Osteoblast (primary cell): ENCODE data around the gene SOCS4. TPM values are rescaled to one million over a fixed set of nuclear protein-coding genes. Genes with fewer than 3 reads are reported as not detected.
A peak's percentile ranks its signal among the peaks of the same experiment; 100 is the strongest.

ENCODE experiments used
- DNase-seq: peaks from one replicate; pipeline ENCODE4 v3.0.0; 2011; ENCODE audit warnings: low spot score, mixed read lengths; ENCODE audit not compliant: insufficient read length; ENCODE audit errors: missing footprints
- H2AFZ ChIP-seq: 2 replicates; pipeline ENCODE4 v1.6.0; 2011; ENCODE audit warnings: mild to moderate bottlenecking, low read length
- H3K27ac ChIP-seq: 2 replicates; pipeline ENCODE4 v1.5.1; 2011; ENCODE audit warnings: mild to moderate bottlenecking, low read depth, low read length, moderate library complexity
- H3K27me3 ChIP-seq: 2 replicates; pipeline ENCODE4 v1.6.0; 2012; ENCODE audit warnings: mild to moderate bottlenecking, control low read depth, inconsistent platforms, low read length, moderate library complexity; ENCODE audit not compliant: insufficient read depth
- H3K36me3 ChIP-seq: 2 replicates; pipeline ENCODE4 v1.5.1; 2011; ENCODE audit warnings: mild to moderate bottlenecking, low read length, control low read depth, moderate library complexity; ENCODE audit not compliant: insufficient read depth
- H3K4me1 ChIP-seq: 2 replicates; pipeline ENCODE4 v1.5.1; 2011; ENCODE audit warnings: mild to moderate bottlenecking, low read length, control low read depth, moderate library complexity; ENCODE audit not compliant: insufficient read depth
- H3K4me2 ChIP-seq: 2 replicates; pipeline ENCODE4 v1.6.0; 2011; ENCODE audit warnings: mild to moderate bottlenecking, low read length; ENCODE audit not compliant: insufficient read depth
- H3K4me3 ChIP-seq: fragments of 200-600 bp; sonication (generic); 3 replicates; pipeline ENCODE4 v1.5.1; 2012; ENCODE audit warnings: mild to moderate bottlenecking, low read length, inconsistent platforms; ENCODE audit not compliant: insufficient read depth
- H3K79me2 ChIP-seq: 2 replicates; pipeline ENCODE4 v1.6.0; 2012; ENCODE audit warnings: mild to moderate bottlenecking, low read length, control low read depth, inconsistent platforms; ENCODE audit not compliant: insufficient read depth
- H3K9me3 ChIP-seq: 2 replicates; pipeline ENCODE4 v1.5.1; 2011; ENCODE audit warnings: low read depth, low read length, control low read depth
- H4K20me1 ChIP-seq: 2 replicates; pipeline ENCODE4 v1.6.0; 2012; ENCODE audit warnings: mild to moderate bottlenecking, low read length, control low read depth; ENCODE audit not compliant: insufficient read depth
- CTCF ChIP-seq: IDR thresholded peaks from 2 replicates; pipeline ENCODE4 v1.5.1; 2011; ENCODE audit warnings: mild to moderate bottlenecking, low read depth, low read length, moderate library complexity; ENCODE audit errors: extremely low read depth
- total RNA-seq: library from RNA; depleted of rRNA; stranded (reverse); fragments of >200 nt; gene quantifications from 2 replicates; pipeline ENCODE4 v1.2.3, GENCODE V29; 2012

Gene SOCS4
- total RNA-seq, 1 donor = 15.6 TPM

GRCh38 chr14:55048900-55049436 lies 21.9 kb downstream of the SOCS4 start:
- Histone ChIP-seq H4K20me1 (peaks cover 11% of the 10 kb centered on the region), H3K36me3 (peaks cover 9% of the 10 kb centered on the region), H3K27ac (no peak overlapping the region), H2AFZ (no peak overlapping the region), H3K9me3 (no peaks in the 10 kb centered on the region), H3K4me3 (no peak overlapping the region), H3K27me3 (no peaks in the 10 kb centered on the region), H3K4me1 (peaks cover 22% of the 10 kb centered on the region), H3K79me2 (peaks cover 25% of the 10 kb centered on the region), H3K4me2 (no peak overlapping the region)
- no peak for TF ChIP-seq CTCF
- no peak for DNase-seq

GRCh38 chr14:55051165-55051422 lies 24.1 kb downstream of the SOCS4 start:
- DNase-seq = no peak
- Histone ChIP-seq H3K79me2 (peaks cover 46% of the 10 kb centered on the region), H2AFZ (peak overlapping the region; percentile 96), H4K20me1 (peaks cover 27% of the 10 kb centered on the region), H3K4me2 (peak overlapping the region; percentile 97), H3K4me3 (peak overlapping the region; percentile 99), H3K27me3 (no peaks in the 10 kb centered on the region), H3K9me3 (no peaks in the 10 kb centered on the region), H3K36me3 (peaks cover 23% of the 10 kb centered on the region), H3K27ac (peak overlapping the region; percentile 100), H3K4me1 (peaks cover 22% of the 10 kb centered on the region)
- no peak for TF ChIP-seq CTCF

- Histone ChIP-seq H3K9me3 (no peaks in the 10 kb centered on the region), H2AFZ (peak within 1 kb of the TSS; percentile 96), H4K20me1 (peaks cover 28% of the 10 kb centered on the region), H3K4me1 (peaks cover 22% of the 10 kb centered on the region), H3K27ac (peak within 1 kb of the TSS; percentile 100), H3K4me2 (peak within 1 kb of the TSS; percentile 98), H3K4me3 (peak within 1 kb of the TSS; percentile 99), H3K27me3 (no peaks in the 10 kb centered on the region), H3K79me2 (peaks cover 52% of the 10 kb centered on the region), H3K36me3 (peaks cover 23% of the 10 kb centered on the region)
- TF ChIP-seq CTCF = peak; percentile 93
- peak; percentile 99 for DNase-seq
These were observed 24.6 kb downstream of the SOCS4 start, which contains the start of gene MAPK1IP1L for GRCh38 chr14:55051423-55052268. TSS of gene MAPK1IP1L (plus strand) at chr14:55051647. CDS start at chr14:55061684, 10,037 bp downstream.

DNA sequence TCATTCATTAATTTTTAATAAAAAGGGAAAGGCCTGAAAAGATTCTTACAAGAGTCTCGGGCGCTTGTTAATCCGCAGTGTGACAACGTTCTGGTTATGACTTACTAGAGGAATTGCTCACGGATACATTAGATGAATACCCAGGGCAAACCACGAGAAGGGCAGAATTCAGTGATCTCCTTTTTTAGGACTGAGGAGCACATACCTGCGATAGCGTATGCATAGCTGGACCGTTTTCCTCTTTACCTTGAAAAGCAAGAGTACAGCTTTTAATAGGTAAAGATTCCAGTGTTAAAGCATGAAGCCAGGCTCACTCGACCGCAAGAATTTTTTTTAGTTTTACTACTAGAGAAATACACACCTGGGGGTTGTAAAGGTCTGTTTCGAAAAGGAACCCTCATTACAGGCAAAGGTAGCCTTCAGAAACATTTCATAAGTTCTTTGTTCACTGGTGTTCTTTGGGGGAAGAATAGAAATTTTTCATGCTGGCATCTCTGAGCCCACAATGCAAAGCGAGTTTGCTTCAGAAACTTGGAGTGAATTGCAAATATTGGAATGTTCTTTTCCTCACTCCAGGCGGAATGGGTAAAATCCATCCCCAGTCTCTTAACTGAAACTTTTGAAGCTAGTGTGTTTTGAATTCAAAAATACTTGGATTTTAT lies 25.4 kb downstream of the SOCS4 start:
- DNase-seq = peak; percentile 55
- Histone ChIP-seq H4K20me1 (peaks cover 32% of the 10 kb centered on the region), H2AFZ (peak overlapping the region; percentile 14)

More for the DNA sequence above, 25.4 kb downstream of the SOCS4 start:
- Histone ChIP-seq H3K36me3 (peaks cover 23% of the 10 kb centered on the region), H3K4me3 (peak overlapping the region; percentile 99), H3K4me2 (peak overlapping the region; percentile 98), H3K27ac (peak overlapping the region; percentile 100), H3K9me3 (no peaks in the 10 kb centered on the region), H3K4me1 (peaks cover 22% of the 10 kb centered on the region), H3K79me2 (peaks cover 59% of the 10 kb centered on the region), H3K27me3 (no peaks in the 10 kb centered on the region)
- TF ChIP-seq CTCF = no peak
